CD4-positive, alpha-beta T cell treated with Interleukin-4 for 4 hours (primary cell): ENCODE results near the gene PLG.
"Not testable (repeated sequence)": the region's sequence is repeated elsewhere in the genome, so short reads cannot be mapped to it uniquely, and the experiment has no call there.

Experiments
- DNase-seq: peaks from one replicate; pipeline ENCODE4 v3.0.0-alpha.2; 2020

PLG gene

GRCh38 chr6:160701918-160702680 lies at the start of gene PLG:
TSS of gene PLG (plus strand) at chr6:160702244. CDS start at chr6:160702305, 61 bp downstream.
- DNase-seq = not testable (repeated sequence)

GRCh38 chr6:160659562-160659961 lies 42.5 kb upstream of the PLG start:
- DNase-seq = no peak

GRCh38 chr6:160661216-160661615 lies 40.8 kb upstream of the PLG start:
- DNase-seq = no peak

GRCh38 chr6:160662429-160662828 lies 39.6 kb upstream of the PLG start:
- DNase-seq = no peak

GRCh38 chr6:160662842-160663241 lies 39.2 kb upstream of the PLG start:
- DNase-seq = no peak

GRCh38 chr6:160664198-160664597 lies 37.8 kb upstream of the PLG start, which contains the start of gene LPA:
TSS of gene LPA (minus strand) at chr6:160664275. CDS start at chr6:160664214, 61 bp downstream.
- not testable (repeated sequence) for DNase-seq

GRCh38 chr6:160667639-160668481 lies 34.2 kb upstream of the PLG start:
- DNase-seq = peak; percentile 18

- DNase-seq = no peak
Observed at GRCh38 chr6:160668589-160668988, 33.5 kb upstream of the PLG start.

GRCh38 chr6:160676418-160676817 lies 25.6 kb upstream of the PLG start:
- not testable (repeated sequence) for DNase-seq

- no peak for DNase-seq
Observed at GRCh38 chr6:160678230-160678629, 23.8 kb upstream of the PLG start.

- DNase-seq = no peak
Observed at GRCh38 chr6:160678744-160679401, 23.2 kb upstream of the PLG start.

- DNase-seq = no peak
Observed at GRCh38 chr6:160679402-160679769, 22.7 kb upstream of the PLG start.

GRCh38 chr6:160685101-160685761 lies 16.8 kb upstream of the PLG start:
- DNase-seq = not testable (repeated sequence)

GRCh38 chr6:160685762-160686450 lies 16.1 kb upstream of the PLG start:
- DNase-seq = no peak

- DNase-seq = no peak
Observed at GRCh38 chr6:160690458-160690857, 11.6 kb upstream of the PLG start.

GRCh38 chr6:160691617-160692016 lies 10.4 kb upstream of the PLG start:
- DNase-seq = no peak

GRCh38 chr6:160692369-160692959 lies 9.6 kb upstream of the PLG start:
- no peak for DNase-seq

- DNase-seq = not testable (repeated sequence)
Observed at GRCh38 chr6:160695025-160695424, 7.0 kb upstream of the PLG start.

- DNase-seq = not testable (repeated sequence)
Observed at GRCh38 chr6:160695622-160696021, 6.4 kb upstream of the PLG start.

GRCh38 chr6:160696884-160697283 lies 5.2 kb upstream of the PLG start:
- not testable (repeated sequence) for DNase-seq

- no peak for DNase-seq
Observed at GRCh38 chr6:160697826-160698225, 4.2 kb upstream of the PLG start.

GRCh38 chr6:160704688-160705087 lies 2.6 kb downstream of the PLG start:
- not testable (repeated sequence) for DNase-seq
